Breast epithelium (tissue), 3 donors: Measurements from ENCODE around the gene ST6GAL1.

ENCODE experiments used
- CTCF ChIP-seq, 3 donors: fragments of 450-650 bp; IDR thresholded peaks; one replicate each; pipeline ENCODE4 v1.5.1; 2016 to 2017; ENCODE audit warnings: antibody characterized with exemption in 3 of 3, mild to moderate bottlenecking in 3 of 3, moderate library complexity in 3 of 3
- POLR2A ChIP-seq: fragments of 450-650 bp; IDR thresholded peaks from one replicate; pipeline ENCODE4 v1.6.1; 2016; ENCODE audit warnings: antibody characterized with exemption, mild to moderate bottlenecking, moderate library complexity

- TF ChIP-seq CTCF (IDR thresholded peaks at IDR 0.05) (no peak), POLR2A (no peak)
These were observed 153.8 kb downstream of the ST6GAL1 start for GRCh38 chr3:187084126-187084525.
